ENCODE data around the gene CREG1. TPM values are rescaled to one million over a fixed set of nuclear protein-coding genes. Genes with fewer than 3 reads are reported as not detected.

CREG1 gene
- total and polyA plus RNA-seq, 2 experiments from 2014 or later: 21.2 to 42.7 TPM

- no peaks in the 10 kb centered on the region for H3K4me1 ChIP-seq (ENCODE audit: insufficient read depth)
- no peaks in the 10 kb centered on the region for H3K79me2 ChIP-seq (replicated peaks; ENCODE audit: insufficient read depth)
- ATAC-seq (no peak), DNase-seq (ENCODE audit: low spot score) (no peak)
- H3K36me3 Mint-ChIP-seq (ENCODE audit: low read depth): no peaks in the 10 kb centered on the region
- H3K4me1 Mint-ChIP-seq: no peaks in the 10 kb centered on the region
- H3K36me3 ChIP-seq (ENCODE audit: insufficient read depth): no peaks in the 10 kb centered on the region
- no peak overlapping the region for H2AFZ ChIP-seq
- H3K4me3 ChIP-seq: no peak overlapping the region
- H3K27ac ChIP-seq (ENCODE audit: low read depth): no peak overlapping the region
- no peaks in the 10 kb centered on the region for H4K20me1 ChIP-seq (replicated peaks; ENCODE audit: insufficient read depth)
- H3K4me2 ChIP-seq: no peak overlapping the region
- TF ChIP-seq EZH2phosphoT487 (IDR thresholded peaks at IDR 0.05; ENCODE audit: unreplicated experiment) (no peak), ZNF114 (CRISPR knock-in tag; IDR thresholded peaks at IDR 0.05) (no peak), NANOG (IDR thresholded peaks at IDR 0.05; ENCODE audit: borderline replicate concordance) (no peak), ZNF331 (CRISPR knock-in tag; IDR thresholded peaks at IDR 0.05; ENCODE audit: low read depth) (no peak), CREB1 (CRISPR knock-in tag; IDR thresholded peaks at IDR 0.05; ENCODE audit: low read depth) (no peak), JUNB (IDR thresholded peaks at IDR 0.05; ENCODE audit: unreplicated experiment) (no peak), ZNF462 (CRISPR knock-in tag; IDR thresholded peaks at IDR 0.05) (no peak), ETS1 (IDR thresholded peaks at IDR 0.05) (no peak), CTCF (conservative IDR thresholded peaks at IDR 0.05; ENCODE audit: low read depth in 2 of 2) (no peak), EZH2 (IDR thresholded peaks at IDR 0.05; ENCODE audit: low read depth, unreplicated experiment) (no peak), POLR2AphosphoS5 (IDR thresholded peaks at IDR 0.05; ENCODE audit: low read depth) (no peak), STAT1 (IDR thresholded peaks at IDR 0.05; ENCODE audit: unreplicated experiment) (no peak)
- TF ChIP-seq, protein P1, sequence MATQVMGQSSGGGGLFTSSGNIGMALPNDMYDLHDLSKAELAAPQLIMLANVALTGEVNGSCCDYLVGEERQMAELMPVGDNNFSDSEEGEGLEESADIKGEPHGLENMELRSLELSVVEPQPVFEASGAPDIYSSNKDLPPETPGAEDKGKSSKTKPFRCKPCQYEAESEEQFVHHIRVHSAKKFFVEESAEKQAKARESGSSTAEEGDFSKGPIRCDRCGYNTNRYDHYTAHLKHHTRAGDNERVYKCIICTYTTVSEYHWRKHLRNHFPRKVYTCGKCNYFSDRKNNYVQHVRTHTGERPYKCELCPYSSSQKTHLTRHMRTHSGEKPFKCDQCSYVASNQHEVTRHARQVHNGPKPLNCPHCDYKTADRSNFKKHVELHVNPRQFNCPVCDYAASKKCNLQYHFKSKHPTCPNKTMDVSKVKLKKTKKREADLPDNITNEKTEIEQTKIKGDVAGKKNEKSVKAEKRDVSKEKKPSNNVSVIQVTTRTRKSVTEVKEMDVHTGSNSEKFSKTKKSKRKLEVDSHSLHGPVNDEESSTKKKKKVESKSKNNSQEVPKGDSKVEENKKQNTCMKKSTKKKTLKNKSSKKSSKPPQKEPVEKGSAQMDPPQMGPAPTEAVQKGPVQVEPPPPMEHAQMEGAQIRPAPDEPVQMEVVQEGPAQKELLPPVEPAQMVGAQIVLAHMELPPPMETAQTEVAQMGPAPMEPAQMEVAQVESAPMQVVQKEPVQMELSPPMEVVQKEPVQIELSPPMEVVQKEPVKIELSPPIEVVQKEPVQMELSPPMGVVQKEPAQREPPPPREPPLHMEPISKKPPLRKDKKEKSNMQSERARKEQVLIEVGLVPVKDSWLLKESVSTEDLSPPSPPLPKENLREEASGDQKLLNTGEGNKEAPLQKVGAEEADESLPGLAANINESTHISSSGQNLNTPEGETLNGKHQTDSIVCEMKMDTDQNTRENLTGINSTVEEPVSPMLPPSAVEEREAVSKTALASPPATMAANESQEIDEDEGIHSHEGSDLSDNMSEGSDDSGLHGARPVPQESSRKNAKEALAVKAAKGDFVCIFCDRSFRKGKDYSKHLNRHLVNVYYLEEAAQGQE (IDR thresholded peaks at IDR 0.05; ENCODE audit: unreplicated experiment): no peak
- H3K9me2 ChIP-seq (ENCODE audit: insufficient read depth): 0 out of 2 replicates have a peak, but pooled peaks cover 3% of the 10 kb centered on the region
- no peak overlapping the region for H3K4me3 Mint-ChIP-seq
- H3K9me3 Mint-ChIP-seq: peaks cover 11% of the 10 kb centered on the region; the same call in 1 of the 3 replicates
- no peak overlapping the region for H3K27ac Mint-ChIP-seq
- no peaks in the 10 kb centered on the region for H3K27me3 Mint-ChIP-seq (ENCODE audit: insufficient read depth, low read depth, poor library complexity)
- no peaks in the 10 kb centered on the region for H3K27me3 ChIP-seq (ENCODE audit: insufficient read depth)
- no peaks in the 10 kb centered on the region for H3F3A ChIP-seq (replicated peaks; ENCODE audit: low read depth)
Measured at GRCh38 chr1:167588361-167588760, 34.8 kb upstream of the CREG1 start.

Measured in GM23338 (cell line).